VCaP (cell line): Measurements from ENCODE around the gene P4HA1.
"Not testable (repeated sequence)": the region's sequence is repeated elsewhere in the genome, so short reads cannot be mapped to it uniquely, and the experiment has no call there.

Source experiments
- H3K27ac ChIP-seq: fragments of 450-650 bp; 2 replicates; pipeline ENCODE4 v1.5.1; 2017
- TF ChIP-seq, protein P1 (sequence below): fragments of 450-650 bp; conservative IDR thresholded peaks from 2 replicates; pipeline ENCODE4 v1.5.1; 2017; ENCODE audit warnings: mild to moderate bottlenecking, moderate library complexity

P4HA1 gene

DNA sequence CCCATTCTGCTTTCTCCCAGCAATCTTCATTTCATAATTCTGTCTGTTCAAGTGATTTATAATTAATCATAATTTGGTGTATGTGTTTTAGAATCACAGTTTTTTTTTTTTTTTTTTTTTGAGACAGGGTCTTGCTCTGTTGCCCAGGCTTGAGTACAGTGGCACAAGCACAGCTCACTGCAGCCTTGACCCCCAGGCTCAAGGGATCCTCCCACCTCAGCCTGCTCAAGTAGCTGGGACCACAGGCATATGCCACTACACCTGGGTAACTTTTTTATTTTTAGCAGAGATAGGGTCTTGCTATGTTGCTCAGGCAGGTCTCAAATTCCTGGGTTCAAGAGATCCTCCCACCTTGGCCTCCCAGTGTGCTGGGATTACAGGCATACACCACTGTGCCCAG is 92.8 kb downstream of the P4HA1 start:
- no peak overlapping the region for H3K27ac ChIP-seq
- TF ChIP-seq, protein P1, sequence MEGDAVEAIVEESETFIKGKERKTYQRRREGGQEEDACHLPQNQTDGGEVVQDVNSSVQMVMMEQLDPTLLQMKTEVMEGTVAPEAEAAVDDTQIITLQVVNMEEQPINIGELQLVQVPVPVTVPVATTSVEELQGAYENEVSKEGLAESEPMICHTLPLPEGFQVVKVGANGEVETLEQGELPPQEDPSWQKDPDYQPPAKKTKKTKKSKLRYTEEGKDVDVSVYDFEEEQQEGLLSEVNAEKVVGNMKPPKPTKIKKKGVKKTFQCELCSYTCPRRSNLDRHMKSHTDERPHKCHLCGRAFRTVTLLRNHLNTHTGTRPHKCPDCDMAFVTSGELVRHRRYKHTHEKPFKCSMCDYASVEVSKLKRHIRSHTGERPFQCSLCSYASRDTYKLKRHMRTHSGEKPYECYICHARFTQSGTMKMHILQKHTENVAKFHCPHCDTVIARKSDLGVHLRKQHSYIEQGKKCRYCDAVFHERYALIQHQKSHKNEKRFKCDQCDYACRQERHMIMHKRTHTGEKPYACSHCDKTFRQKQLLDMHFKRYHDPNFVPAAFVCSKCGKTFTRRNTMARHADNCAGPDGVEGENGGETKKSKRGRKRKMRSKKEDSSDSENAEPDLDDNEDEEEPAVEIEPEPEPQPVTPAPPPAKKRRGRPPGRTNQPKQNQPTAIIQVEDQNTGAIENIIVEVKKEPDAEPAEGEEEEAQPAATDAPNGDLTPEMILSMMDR = no peak

DNA sequence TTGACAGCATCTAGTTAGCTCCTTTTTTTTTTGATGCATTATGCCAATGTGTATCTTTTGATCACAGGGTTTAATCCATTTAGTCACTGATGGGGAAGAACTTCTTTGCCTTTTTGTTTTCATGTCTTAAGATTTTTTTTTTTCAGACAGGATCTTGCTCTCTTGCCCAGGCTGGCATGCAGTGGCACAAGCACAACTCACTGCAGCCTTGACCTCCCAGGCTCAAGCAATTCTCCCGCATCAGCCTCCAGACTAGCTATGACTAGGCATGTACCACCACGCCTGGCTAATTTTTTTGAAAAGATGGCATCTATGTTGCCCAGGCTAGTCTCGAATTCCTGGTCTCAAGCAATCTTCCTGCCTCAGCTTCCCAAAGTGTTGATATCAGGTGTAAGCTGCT is 95.7 kb downstream of the P4HA1 start:
- H3K27ac ChIP-seq = no peak overlapping the region
- TF ChIP-seq, protein P1 = no peak

DNA sequence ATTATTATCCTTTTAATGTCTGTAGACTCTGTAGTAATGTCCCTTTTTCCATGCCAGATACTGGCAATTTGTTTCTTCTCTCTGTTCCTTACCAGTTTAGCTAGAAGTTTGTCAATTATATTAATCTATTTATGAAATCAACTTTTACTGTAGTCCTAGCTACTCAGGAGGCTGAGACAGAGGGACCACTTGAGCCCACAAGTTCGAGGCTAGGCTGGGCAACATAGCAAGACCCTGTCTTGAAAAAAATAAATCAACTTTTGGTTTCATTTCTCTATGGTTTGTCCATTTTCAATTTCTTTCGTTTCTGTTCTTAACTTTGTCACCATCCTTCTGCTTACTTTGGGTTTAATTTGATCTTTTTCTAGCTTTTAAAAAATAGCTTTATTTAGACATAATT is 99.6 kb downstream of the P4HA1 start:
- TF ChIP-seq, protein P1 = no peak
- no peak overlapping the region for H3K27ac ChIP-seq

DNA sequence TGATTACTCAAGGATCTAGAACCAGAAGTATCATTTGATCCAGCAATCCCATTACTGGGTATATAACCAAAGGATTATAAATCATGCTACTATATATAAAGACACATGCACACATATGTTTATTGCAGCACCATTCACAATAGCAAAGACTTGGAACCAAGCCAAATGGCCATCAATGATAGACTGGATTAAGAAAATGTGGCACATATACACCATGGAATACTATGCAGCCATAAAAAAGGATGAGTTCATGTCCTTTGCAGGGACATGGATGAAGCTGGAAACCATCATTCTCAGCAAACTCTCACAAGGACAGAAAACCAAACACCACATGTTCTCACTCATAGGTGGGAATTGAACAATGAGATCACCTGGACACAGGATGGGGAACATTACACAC is 101.2 kb downstream of the P4HA1 start:
- H3K27ac ChIP-seq = not testable (repeated sequence)

DNA sequence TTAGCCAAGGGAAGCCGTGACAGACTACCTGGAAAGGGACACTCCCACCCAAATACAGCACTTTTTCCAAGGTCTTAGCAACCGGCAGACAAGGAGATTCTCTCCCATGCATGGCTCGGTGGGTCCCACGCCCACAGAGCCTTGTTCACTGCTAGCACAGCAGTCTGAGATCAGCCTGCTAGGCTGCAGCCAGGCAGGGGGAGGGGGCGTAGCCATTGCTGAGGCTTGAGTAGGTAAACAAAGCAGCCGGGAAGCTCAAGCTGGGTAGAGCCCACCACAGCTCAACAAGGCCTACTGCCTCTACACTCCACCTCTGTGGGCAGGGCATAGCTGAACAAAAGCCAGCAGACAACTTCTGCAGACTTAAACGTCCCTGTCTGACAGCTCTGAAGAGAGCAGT is 106.9 kb downstream of the P4HA1 start:
- H3K27ac ChIP-seq = not testable (repeated sequence)

DNA sequence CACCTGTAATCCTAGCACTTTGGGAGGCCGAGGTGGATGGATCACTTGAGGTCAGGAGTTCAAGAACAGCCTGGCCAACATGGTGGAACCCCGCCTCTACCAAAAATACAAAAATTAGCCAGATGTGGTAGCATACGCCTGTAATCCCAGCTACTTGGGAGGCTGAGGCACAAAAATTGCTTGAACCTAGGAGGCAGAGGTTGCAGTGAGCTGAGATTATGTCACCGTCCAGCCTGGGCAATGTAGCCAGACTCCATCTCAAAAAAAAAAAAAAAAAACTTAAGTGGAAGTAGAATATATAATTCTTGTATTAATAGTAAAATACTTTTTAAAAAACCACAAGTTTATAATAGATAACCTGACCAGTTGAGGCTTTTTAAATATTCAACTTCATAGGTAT is 112.0 kb downstream of the P4HA1 start:
- not testable (repeated sequence) for H3K27ac ChIP-seq

DNA sequence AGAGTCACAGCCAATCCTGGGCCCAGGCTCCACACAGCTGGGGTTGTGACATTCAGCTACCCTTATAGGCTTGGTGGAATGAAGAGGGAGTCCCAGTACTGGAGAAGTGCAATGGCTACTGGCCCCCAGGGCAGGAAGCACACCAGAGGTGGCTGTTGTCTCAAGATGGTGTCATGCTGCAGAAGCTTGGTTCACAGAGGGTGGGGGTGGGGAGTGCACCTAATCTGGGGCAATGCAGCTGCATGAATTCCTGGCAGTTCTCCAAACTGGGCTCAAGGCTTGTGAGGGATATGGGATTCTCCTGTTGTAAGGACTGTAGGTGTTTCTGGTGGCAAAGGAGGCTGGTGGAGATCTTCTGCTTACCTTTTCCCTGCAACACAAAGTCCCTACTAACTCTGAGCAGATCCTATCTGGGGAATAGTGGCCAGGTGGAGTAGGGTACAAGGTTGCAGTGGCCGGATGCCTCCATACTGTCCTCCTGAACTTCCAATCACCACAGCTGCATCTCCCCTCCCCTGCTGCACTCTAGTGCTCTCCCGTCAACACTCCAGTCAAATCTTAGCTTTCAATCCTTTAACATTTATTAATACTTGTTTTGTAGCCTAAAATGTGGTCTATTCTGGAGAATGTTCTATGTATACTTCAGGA is 114.7 kb downstream of the P4HA1 start:
- TF ChIP-seq, protein P1 = no peak
- H3K27ac ChIP-seq = no peak overlapping the region

DNA sequence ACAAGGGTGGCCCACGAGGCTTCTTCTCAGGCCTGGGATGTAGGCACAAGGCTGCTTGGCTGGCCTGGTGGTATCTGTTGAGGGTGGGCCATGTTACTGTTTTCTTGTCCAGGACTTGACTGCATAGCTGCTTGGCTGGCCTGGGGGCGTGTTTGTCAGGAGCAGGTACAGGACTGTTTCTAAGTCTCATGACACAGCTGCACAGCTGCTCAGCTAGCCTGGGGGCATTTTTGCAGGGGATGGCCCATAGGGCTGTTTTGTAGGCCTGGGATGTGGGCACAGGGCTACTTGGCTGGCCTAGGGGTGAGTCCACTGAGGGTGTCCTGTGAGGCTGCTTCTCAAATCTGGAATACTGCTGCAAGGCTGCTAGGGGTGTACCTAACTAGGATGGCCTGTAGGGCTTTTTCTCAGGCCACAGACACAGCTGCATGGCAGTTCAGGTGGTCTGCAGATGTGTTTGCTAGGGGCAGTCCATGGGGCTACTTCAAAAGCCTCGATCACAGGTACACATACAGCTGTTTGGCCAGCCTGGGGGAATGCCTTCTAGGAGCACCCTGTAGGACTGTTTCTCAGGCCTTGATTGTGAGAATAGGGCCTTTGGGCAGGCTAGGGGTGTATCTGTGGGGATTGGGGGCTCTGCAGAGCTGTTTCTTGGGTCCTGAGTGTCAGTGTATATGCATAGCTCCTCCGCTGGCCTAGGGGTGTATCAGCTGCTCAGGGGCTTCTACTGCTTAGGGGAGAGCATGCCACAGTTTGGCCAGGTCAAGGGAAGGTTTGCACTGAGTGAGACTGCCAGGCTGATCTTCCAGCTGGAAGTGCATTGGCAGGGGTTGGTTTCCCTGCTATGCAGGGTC is 115.4 kb downstream of the P4HA1 start:
- no peak overlapping the region for H3K27ac ChIP-seq
- TF ChIP-seq, protein P1 = no peak

DNA sequence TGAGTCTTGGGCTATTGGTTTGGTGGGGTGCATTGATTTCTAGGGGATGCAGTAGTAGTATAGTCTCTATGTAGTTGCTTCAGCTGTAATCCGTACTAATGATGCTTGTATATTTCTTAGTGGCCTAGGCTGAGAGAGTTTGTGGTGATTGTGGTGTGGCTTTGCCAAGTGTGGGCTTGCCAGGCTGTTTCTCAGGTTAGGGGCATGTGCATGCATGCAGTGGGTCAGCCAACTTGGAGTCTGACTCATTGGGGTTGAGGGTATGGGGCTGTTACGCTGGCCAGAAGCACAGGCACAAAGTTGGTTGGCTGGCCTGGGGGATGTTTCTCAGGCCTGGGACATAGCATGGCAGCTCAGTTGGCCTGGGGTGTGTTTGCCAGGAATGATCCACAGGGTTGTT is 116.3 kb downstream of the P4HA1 start:
- no peak overlapping the region for H3K27ac ChIP-seq
- TF ChIP-seq, protein P1 = no peak
